Measurements from ENCODE around the gene CLN6.
"Not testable (repeated sequence)": the region's sequence is repeated elsewhere in the genome, so short reads cannot be mapped to it uniquely, and the experiment has no call there.

CLN6 gene

GRCh38 chr15:68186671-68187397, 42.7 kb downstream of the CLN6 start:
- DNase-seq = no peak

GRCh38 chr15:68184616-68185480, 44.7 kb downstream of the CLN6 start:
- DNase-seq = no peak

DNA sequence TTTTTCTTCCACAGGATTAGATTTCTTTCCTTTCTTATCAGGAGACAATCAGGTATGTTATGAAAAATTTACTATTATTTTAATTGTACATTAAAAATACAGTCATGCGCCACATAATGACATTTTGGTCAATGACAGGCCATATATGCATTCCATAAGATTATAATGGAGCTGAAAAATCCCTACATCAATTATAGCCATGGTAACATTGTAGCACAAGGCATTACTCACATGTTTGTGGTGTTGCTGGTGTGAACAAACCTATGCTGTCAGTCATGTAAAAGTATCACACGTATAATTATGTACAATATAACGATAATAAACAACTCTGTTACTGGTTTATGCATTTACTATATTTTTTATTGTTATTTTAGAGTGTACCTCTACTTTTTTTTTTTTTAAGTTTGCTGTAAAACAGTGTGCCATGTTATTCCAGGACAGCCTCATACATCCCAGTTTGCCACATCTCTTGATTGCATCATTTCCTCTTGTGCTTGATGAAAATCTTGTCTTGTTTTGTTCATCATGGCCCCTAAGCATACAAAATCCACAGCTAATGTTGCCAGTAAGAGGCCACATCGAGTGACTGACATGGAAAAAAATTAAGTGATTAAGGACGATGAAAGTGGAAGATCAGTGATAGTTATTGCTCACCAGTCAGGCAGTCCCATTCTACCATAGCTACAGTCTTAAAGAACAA, 45.8 kb downstream of the CLN6 start:
- no peak for DNase-seq

GRCh38 chr15:68177742-68178141, 51.8 kb downstream of the CLN6 start:
- DNase-seq = no peak

DNA sequence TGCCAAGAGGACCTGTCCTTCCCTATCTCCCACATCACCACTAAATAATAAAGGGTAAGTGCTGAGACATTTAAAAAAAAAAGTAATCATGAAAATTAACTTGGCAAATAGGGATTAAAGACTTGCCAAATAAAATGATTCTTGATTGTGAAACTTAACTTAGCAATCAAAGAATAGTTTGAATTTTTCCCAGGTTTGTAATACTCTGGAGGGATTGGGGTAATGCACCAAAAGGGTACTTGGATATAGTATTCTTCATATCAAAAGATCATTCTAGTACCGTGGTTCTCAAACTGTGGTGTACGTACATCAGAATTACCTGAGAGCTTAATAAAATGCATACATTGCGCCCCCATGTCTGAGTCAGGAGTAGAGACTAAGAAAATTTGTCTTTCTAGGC, 52.9 kb downstream of the CLN6 start:
- no peak for DNase-seq

- DNase-seq = no peak
Observed at GRCh38 chr15:68175526-68175925, 54.0 kb downstream of the CLN6 start.

GRCh38 chr15:68173119-68173518, 56.4 kb downstream of the CLN6 start:
- DNase-seq = no peak

- DNase-seq = not testable (repeated sequence)
Observed at GRCh38 chr15:68172037-68172436, 57.5 kb downstream of the CLN6 start.

DNA sequence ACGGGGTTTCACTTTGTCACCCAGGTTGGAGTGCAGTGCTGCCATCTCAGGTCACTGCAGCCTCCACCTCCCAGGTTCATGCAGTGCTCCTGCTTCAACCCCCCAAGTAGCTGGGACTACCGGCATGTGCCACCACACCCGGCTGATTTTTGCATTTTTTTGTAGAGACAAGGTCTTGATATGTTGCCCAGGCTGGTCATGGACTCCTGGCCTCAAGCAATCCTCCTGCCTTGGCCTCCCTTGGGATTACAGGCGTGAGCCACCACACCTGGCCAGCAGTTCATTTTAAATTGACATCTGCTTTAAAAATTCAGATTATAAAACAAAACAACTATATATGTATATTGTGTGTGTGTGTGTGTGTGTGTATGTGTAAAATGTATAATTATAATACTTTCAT, 62.7 kb downstream of the CLN6 start:
- no peak for DNase-seq

GRCh38 chr15:68163191-68163590, 66.3 kb downstream of the CLN6 start:
- DNase-seq = no peak

DNA sequence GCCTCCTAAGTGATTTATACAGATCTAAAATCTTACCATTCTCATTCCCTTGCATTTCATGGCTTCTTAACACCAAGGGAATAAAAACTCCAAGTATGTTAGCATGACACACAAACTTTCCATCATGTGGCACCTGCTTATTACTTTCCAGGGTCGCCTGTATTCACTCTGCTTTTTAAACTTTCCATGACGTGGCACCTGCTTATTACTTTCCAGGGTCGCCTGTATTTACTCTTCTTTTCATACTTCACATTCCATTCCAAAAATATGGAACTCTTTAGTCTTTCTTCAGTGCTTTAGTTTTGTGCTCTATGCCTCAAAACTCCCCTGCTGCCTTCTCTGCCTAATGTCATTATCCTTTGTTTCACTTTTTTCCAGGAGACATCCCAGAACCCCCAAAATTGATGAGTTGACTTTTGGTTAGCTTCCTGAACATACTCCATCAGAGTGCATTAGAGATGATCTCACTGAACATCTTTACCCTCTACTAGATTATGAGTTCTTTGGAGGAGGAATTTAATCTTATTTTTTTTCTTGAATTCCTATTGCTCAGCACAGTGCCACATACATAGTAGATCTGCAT, 71.4 kb downstream of the CLN6 start:
- no peak for DNase-seq

GRCh38 chr15:68157074-68157473, 72.5 kb downstream of the CLN6 start:
- no peak for DNase-seq
